HEK293 (cell line): ENCODE results near the gene CHID1.

Source experiments
- CTCF ChIA-PET: fragments of 350-600 bp; formaldehyde crosslinking; extraction: SDS; loops from one replicate; lab custom pipeline; 2021; ENCODE audit warnings: antibody characterized with exemption; lab: Yijun Ruan, JAX
- POLR2A ChIA-PET: fragments of 300-600 bp; formaldehyde crosslinking; extraction: SDS; loops from one replicate; lab custom pipeline; 2020; ENCODE audit warnings: antibody characterized with exemption, inconsistent platforms; lab: Yijun Ruan, JAX
- H3K27ac ChIP-seq: fragments of 200-500 bp; sonication (Bioruptor generic); 2 replicates; pipeline ENCODE4 v1.5.1; 2014; ENCODE audit warnings: low read depth, low read length, control low read depth, inconsistent platforms; ENCODE audit errors: extremely low read depth
- H3K36me3 ChIP-seq, 2 experiments: fragments of 200-500 bp in 1 of 2; sonication (Bioruptor generic) in 1 of 2; 1 replicate in 1 of 2; 2 replicates in 1 of 2; pipeline ENCODE4 v1.5.1; 2014 to 2017; ENCODE audit warnings: inconsistent platforms in 2 of 2, low read length in 2 of 2; ENCODE audit not compliant: control insufficient read depth in 2 of 2, insufficient read depth in 1 of 2
- H3K4me1 ChIP-seq: fragments of 200-500 bp; sonication (Bioruptor generic); 2 replicates; pipeline ENCODE4 v1.5.1; 2014; ENCODE audit warnings: mild to moderate bottlenecking, low read length, inconsistent platforms; ENCODE audit not compliant: control insufficient read depth, insufficient read depth
- H3K4me3 ChIP-seq: 2 replicates; pipeline ENCODE4 v1.5.1; 2011; ENCODE audit warnings: low read depth, mild to moderate bottlenecking, control low read depth, low read length, moderate library complexity
- H3K9me3 ChIP-seq: fragments of 200-500 bp; sonication (Bioruptor generic); 2 replicates; pipeline ENCODE4 v1.5.1; 2014; ENCODE audit warnings: low read depth, low read length, inconsistent platforms; ENCODE audit not compliant: control insufficient read depth, insufficient read depth
- FEZF1 ChIP-seq: fragments of 450-650 bp; formaldehyde crosslinking; IDR thresholded peaks from 2 replicates; pipeline ENCODE4 v1.5.1; 2016; ENCODE audit warnings: missing biosample characterization, missing genetic modification characterization
- GLIS2 ChIP-seq: fragments of 450-650 bp; formaldehyde crosslinking; IDR thresholded peaks from 2 replicates; pipeline ENCODE4 v1.5.1; 2016; ENCODE audit warnings: missing biosample characterization, missing genetic modification characterization
- KLF1 ChIP-seq: fragments of 450-650 bp; formaldehyde crosslinking; IDR thresholded peaks from 2 replicates; pipeline ENCODE4 v1.5.1; 2016; ENCODE audit warnings: missing biosample characterization, missing genetic modification characterization
- KLF8 ChIP-seq: fragments of 450-650 bp; formaldehyde crosslinking; IDR thresholded peaks from 2 replicates; pipeline ENCODE4 v1.5.1; 2016; ENCODE audit warnings: missing biosample characterization, missing genetic modification characterization
- OSR2 ChIP-seq: fragments of 450-650 bp; formaldehyde crosslinking; IDR thresholded peaks from 2 replicates; pipeline ENCODE4 v1.5.1; 2016; ENCODE audit warnings: missing biosample characterization, missing genetic modification characterization
- SALL2 ChIP-seq: fragments of 450-650 bp; formaldehyde crosslinking; IDR thresholded peaks from 2 replicates; pipeline ENCODE4 v1.5.0; 2017; ENCODE audit warnings: missing biosample characterization, mild to moderate bottlenecking, missing genetic modification characterization, borderline replicate concordance
- ZBTB7A ChIP-seq: fragments of 450-650 bp; formaldehyde crosslinking; IDR thresholded peaks from 2 replicates; pipeline ENCODE4 v1.5.1; 2016; ENCODE audit warnings: low read depth, missing biosample characterization, missing genetic modification characterization
- ZNF221 ChIP-seq: fragments of 450-650 bp; formaldehyde crosslinking; IDR thresholded peaks from 2 replicates; pipeline ENCODE4 v1.5.1; 2017; ENCODE audit warnings: missing biosample characterization, missing genetic modification characterization, borderline replicate concordance
- ZNF292 ChIP-seq: fragments of 450-650 bp; formaldehyde crosslinking; IDR thresholded peaks from 2 replicates; pipeline ENCODE4 v1.5.1; 2016; ENCODE audit warnings: low read depth, missing biosample characterization, missing genetic modification characterization, borderline replicate concordance
- ZNF37A ChIP-seq: fragments of 450-650 bp; IDR thresholded peaks from 2 replicates; pipeline ENCODE4 v1.5.1; 2018; ENCODE audit warnings: missing biosample characterization, missing genetic modification characterization
- ZNF391 ChIP-seq: fragments of 450-650 bp; formaldehyde crosslinking; IDR thresholded peaks from 2 replicates; pipeline ENCODE4 v1.5.1; 2016; ENCODE audit warnings: low read depth, missing biosample characterization, missing genetic modification characterization, borderline replicate concordance
- ZNF48 ChIP-seq: fragments of 450-650 bp; formaldehyde crosslinking; IDR thresholded peaks from 2 replicates; pipeline ENCODE4 v1.5.1; 2016; ENCODE audit warnings: missing biosample characterization, missing genetic modification characterization
- ZNF626 ChIP-seq: fragments of 450-650 bp; sonication (Bioruptor Pico); formaldehyde crosslinking; IDR thresholded peaks from 2 replicates; pipeline ENCODE4 v1.5.1; 2018; ENCODE audit warnings: missing biosample characterization, missing genetic modification characterization, inconsistent platforms
- ZNF654 ChIP-seq: fragments of 450-650 bp; formaldehyde crosslinking; IDR thresholded peaks from 2 replicates; pipeline ENCODE4 v1.5.1; 2016; ENCODE audit warnings: low read depth, missing biosample characterization, missing genetic modification characterization
- ZNF660 ChIP-seq: fragments of 450-650 bp; IDR thresholded peaks from 2 replicates; pipeline ENCODE4 v1.5.1; 2018; ENCODE audit warnings: missing biosample characterization, mild to moderate bottlenecking, missing genetic modification characterization
- ZNF677 ChIP-seq: fragments of 450-650 bp; IDR thresholded peaks from 2 replicates; pipeline ENCODE4 v1.5.0; 2018; ENCODE audit warnings: missing biosample characterization, mild to moderate bottlenecking, missing genetic modification characterization, moderate library complexity
- ZNF837 ChIP-seq: fragments of 450-650 bp; formaldehyde crosslinking; IDR thresholded peaks from 2 replicates; pipeline ENCODE4 v1.5.1; 2016; ENCODE audit warnings: missing biosample characterization, missing genetic modification characterization
- ZNF843 ChIP-seq: fragments of 450-650 bp; formaldehyde crosslinking; IDR thresholded peaks from 2 replicates; pipeline ENCODE4 v1.5.1; 2016; ENCODE audit warnings: missing biosample characterization, missing genetic modification characterization
- ZSCAN16 ChIP-seq: fragments of 450-650 bp; formaldehyde crosslinking; IDR thresholded peaks from 2 replicates; pipeline ENCODE4 v1.5.1; 2016; ENCODE audit warnings: missing biosample characterization, missing genetic modification characterization
- ZSCAN18 ChIP-seq: fragments of 450-650 bp; formaldehyde crosslinking; IDR thresholded peaks from 2 replicates; pipeline ENCODE4 v1.5.1; 2016; ENCODE audit warnings: missing biosample characterization, missing genetic modification characterization
- ZSCAN4 ChIP-seq: fragments of 450-650 bp; formaldehyde crosslinking; IDR thresholded peaks from 2 replicates; pipeline ENCODE4 v1.5.1; 2017; ENCODE audit warnings: missing biosample characterization, missing genetic modification characterization
- ZXDB ChIP-seq: fragments of 450-650 bp; formaldehyde crosslinking; IDR thresholded peaks from 2 replicates; pipeline ENCODE4 v1.5.1; 2016; ENCODE audit warnings: missing biosample characterization, missing genetic modification characterization
- TF ChIP-seq, protein P1 (sequence below): fragments of 450-650 bp; formaldehyde crosslinking; IDR thresholded peaks from 2 replicates; pipeline ENCODE4 v1.5.1; 2016; ENCODE audit warnings: missing biosample characterization, missing genetic modification characterization
- TF ChIP-seq, protein P2 (sequence below): sonication (generic); formaldehyde crosslinking; IDR thresholded peaks from 2 replicates; pipeline ENCODE4 v1.8.1; 2022; ENCODE audit warnings: mild to moderate bottlenecking, moderate library complexity, missing genetic modification reagents
- TF ChIP-seq, protein P3 (sequence below): fragments of 450-650 bp; formaldehyde crosslinking; IDR thresholded peaks from 2 replicates; pipeline ENCODE4 v1.5.1; 2017; ENCODE audit warnings: missing biosample characterization, missing genetic modification characterization

The CHID1 gene

GRCh38 chr11:875203-875602, 35.4 kb downstream of the CHID1 start (continued):
- TF ChIP-seq ZNF660 (tag by site-specific recombination), result no peak
- no peak for TF ChIP-seq ZSCAN4
- no peak for TF ChIP-seq ZSCAN16 (tag by site-specific recombination)

DNA sequence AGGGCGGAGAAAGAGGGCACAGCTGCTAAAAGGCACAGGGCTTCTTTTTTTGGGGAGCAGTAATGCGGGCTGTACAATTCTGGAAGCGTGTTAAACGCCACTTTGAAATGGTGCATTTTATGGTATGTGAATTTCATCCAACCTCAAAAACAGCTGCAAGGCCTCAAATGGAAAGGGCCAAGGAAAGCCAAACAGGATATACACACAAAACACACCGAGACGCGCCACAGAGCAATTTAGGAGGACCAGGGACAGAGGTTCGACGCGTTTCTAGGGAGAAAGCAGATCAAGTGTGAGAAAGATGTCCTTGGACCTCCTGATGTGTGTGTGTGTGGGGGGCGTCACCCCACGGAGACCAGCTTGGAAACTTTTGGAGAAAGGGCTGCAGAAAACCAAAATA, 36.9 kb downstream of the CHID1 start:
- Histone ChIP-seq H3K4me1 (no peaks in the 10 kb centered on the region), H3K4me3 (no peak overlapping the region), H3K36me3 (peaks cover 0 to 56% of the 10 kb centered on the region in 2 experiments; a peak in 2 of 3 replicates)
- TF ChIP-seq ZBTB7A (no peak), ZNF221 (no peak), ZNF843 (tag by site-specific recombination) (no peak), ZNF837 (tag by site-specific recombination) (no peak), ZNF292 (tag by site-specific recombination) (no peak), KLF8 (tag by site-specific recombination) (no peak), KLF1 (tag by site-specific recombination) (no peak), ZNF677 (tag by site-specific recombination) (no peak), SALL2 (no peak), ZNF48 (tag by site-specific recombination) (no peak)
- TF ChIP-seq, protein P1, sequence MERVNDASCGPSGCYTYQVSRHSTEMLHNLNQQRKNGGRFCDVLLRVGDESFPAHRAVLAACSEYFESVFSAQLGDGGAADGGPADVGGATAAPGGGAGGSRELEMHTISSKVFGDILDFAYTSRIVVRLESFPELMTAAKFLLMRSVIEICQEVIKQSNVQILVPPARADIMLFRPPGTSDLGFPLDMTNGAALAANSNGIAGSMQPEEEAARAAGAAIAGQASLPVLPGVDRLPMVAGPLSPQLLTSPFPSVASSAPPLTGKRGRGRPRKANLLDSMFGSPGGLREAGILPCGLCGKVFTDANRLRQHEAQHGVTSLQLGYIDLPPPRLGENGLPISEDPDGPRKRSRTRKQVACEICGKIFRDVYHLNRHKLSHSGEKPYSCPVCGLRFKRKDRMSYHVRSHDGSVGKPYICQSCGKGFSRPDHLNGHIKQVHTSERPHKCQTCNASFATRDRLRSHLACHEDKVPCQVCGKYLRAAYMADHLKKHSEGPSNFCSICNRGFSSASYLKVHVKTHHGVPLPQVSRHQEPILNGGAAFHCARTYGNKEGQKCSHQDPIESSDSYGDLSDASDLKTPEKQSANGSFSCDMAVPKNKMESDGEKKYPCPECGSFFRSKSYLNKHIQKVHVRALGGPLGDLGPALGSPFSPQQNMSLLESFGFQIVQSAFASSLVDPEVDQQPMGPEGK (tag by site-specific recombination), result no peak
- TF ChIP-seq, all 188 proteins: peak for 0
- ChIA-PET POLR2A (no interaction called here), CTCF (interaction anchor here (1.3 kb wide), 1 partner anchor 52 kb away, joined by 3 read pairs; the partner anchor contains the start of gene AP2A2)
- H3K9me3 ChIP-seq, result no peaks in the 10 kb centered on the region
- no peak overlapping the region for H3K27ac ChIP-seq

- ChIA-PET CTCF (no interaction called here), POLR2A (no interaction called here)
- no peak overlapping the region for H3K4me3 ChIP-seq
- no peak overlapping the region for H3K27ac ChIP-seq
- H3K9me3 ChIP-seq, result no peaks in the 10 kb centered on the region
- no peaks in the 10 kb centered on the region for H3K4me1 ChIP-seq
- peaks cover 0 to 61% of the 10 kb centered on the region in 2 experiments; a peak in 2 of 3 replicates for H3K36me3 ChIP-seq
- TF ChIP-seq GLIS2 (tag by site-specific recombination) (0 out of 2 replicates have a peak, but pooled peaks have one; percentile 36), ZXDB (tag by site-specific recombination) (no peak)
Measured at GRCh38 chr11:872799-873198, 37.8 kb downstream of the CHID1 start.

DNA sequence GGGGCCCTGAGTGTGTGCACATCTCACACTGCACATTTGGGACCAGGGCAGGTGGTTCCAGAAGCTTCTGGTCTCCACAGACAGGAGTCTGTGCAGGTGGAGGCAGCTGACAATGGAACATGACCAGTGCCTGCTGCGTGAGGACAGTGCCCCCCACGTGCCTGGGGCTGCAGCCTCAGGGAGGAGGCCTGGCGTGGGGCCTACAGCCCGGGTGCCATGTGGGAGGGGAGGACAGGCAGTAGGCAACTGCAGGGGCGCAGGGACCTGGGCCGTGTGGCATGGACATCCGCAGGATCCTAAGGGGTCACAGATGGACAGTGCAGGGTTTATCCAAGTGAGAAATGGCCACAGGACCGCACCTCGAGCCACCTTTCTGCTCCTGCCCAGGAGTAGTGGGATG, 39.1 kb downstream of the CHID1 start:
- POLR2A ChIA-PET, result no interaction called here
- Histone ChIP-seq H3K36me3 (peaks cover 0 to 53% of the 10 kb centered on the region in 2 experiments; a peak in 1 of 3 replicates), H3K4me3 (no peak overlapping the region), H3K27ac (no peak overlapping the region), H3K9me3 (no peaks in the 10 kb centered on the region), H3K4me1 (no peaks in the 10 kb centered on the region)
- CTCF ChIA-PET, result interaction anchor here (0.9 kb wide), 1 partner anchor 23 kb away, joined by 3 read pairs; no protein-coding TSS in a partner anchor
- TF ChIP-seq FEZF1 (tag by site-specific recombination), result no peak
- TF ChIP-seq ZNF654, result no peak
- no peak for TF ChIP-seq ZNF626 (tag by site-specific recombination)
- TF ChIP-seq, protein P2, sequence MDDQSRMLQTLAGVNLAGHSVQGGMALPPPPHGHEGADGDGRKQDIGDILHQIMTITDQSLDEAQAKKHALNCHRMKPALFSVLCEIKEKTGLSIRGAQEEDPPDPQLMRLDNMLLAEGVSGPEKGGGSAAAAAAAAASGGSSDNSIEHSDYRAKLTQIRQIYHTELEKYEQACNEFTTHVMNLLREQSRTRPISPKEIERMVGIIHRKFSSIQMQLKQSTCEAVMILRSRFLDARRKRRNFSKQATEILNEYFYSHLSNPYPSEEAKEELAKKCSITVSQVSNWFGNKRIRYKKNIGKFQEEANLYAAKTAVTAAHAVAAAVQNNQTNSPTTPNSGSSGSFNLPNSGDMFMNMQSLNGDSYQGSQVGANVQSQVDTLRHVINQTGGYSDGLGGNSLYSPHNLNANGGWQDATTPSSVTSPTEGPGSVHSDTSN (CRISPR knock-in tag), result no peak
- TF ChIP-seq ZNF391 (tag by site-specific recombination), result no peak
- TF ChIP-seq ZNF37A (tag by site-specific recombination), result no peak
- TF ChIP-seq ZSCAN18 (tag by site-specific recombination), result no peak
- TF ChIP-seq OSR2, result no peak
- TF ChIP-seq, protein P3, sequence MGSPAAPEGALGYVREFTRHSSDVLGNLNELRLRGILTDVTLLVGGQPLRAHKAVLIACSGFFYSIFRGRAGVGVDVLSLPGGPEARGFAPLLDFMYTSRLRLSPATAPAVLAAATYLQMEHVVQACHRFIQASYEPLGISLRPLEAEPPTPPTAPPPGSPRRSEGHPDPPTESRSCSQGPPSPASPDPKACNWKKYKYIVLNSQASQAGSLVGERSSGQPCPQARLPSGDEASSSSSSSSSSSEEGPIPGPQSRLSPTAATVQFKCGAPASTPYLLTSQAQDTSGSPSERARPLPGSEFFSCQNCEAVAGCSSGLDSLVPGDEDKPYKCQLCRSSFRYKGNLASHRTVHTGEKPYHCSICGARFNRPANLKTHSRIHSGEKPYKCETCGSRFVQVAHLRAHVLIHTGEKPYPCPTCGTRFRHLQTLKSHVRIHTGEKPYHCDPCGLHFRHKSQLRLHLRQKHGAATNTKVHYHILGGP (tag by site-specific recombination), result no peak
